CD4-positive, alpha-beta T cell treated with Interleukin-4 for 4 hours (primary cell): Measurements from ENCODE around the gene UCKL1.

Source experiments
- DNase-seq: peaks from one replicate; pipeline ENCODE4 v3.0.0-alpha.2; 2020

UCKL1 gene

GRCh38 chr20:63958964-63959698 lies 2.9 kb upstream of the UCKL1 start:
- DNase-seq, result no peak

- DNase-seq, result no peak
These were observed 2.3 kb upstream of the UCKL1 start for GRCh38 chr20:63958471-63958870.

- DNase-seq, result no peak
These were observed 1.6 kb upstream of the UCKL1 start for GRCh38 chr20:63957690-63958441.

GRCh38 chr20:63957004-63957689 lies 931 bp upstream of the UCKL1 start:
- DNase-seq, result peak; percentile 75

- DNase-seq, result no peak
These were observed 418 bp upstream of the UCKL1 start for GRCh38 chr20:63956664-63957003.

GRCh38 chr20:63955281-63955826 lies 862 bp downstream of the UCKL1 start:
- peak; percentile 37 for DNase-seq

GRCh38 chr20:63953764-63954429 lies 2.3 kb downstream of the UCKL1 start:
- DNase-seq, result no peak

GRCh38 chr20:63952769-63953168 lies 3.4 kb downstream of the UCKL1 start:
- DNase-seq, result no peak

- no peak for DNase-seq
These were observed 4.0 kb downstream of the UCKL1 start for GRCh38 chr20:63952210-63952535.

- DNase-seq, result no peak
These were observed 4.6 kb downstream of the UCKL1 start for GRCh38 chr20:63951398-63952209.

- no peak for DNase-seq
These were observed 5.4 kb downstream of the UCKL1 start for GRCh38 chr20:63950701-63951397.

- no peak for DNase-seq
These were observed 8.4 kb downstream of the UCKL1 start for GRCh38 chr20:63947638-63948456.

- no peak for DNase-seq
These were observed 9.1 kb downstream of the UCKL1 start for GRCh38 chr20:63946986-63947637.

GRCh38 chr20:63945921-63946920 lies 10.0 kb downstream of the UCKL1 start:
- no peak for DNase-seq

- DNase-seq, result no peak
These were observed 11.1 kb downstream of the UCKL1 start for GRCh38 chr20:63945031-63945658.

- DNase-seq, result no peak
These were observed 11.9 kb downstream of the UCKL1 start for GRCh38 chr20:63944078-63944941.

GRCh38 chr20:63943808-63944077 lies 12.5 kb downstream of the UCKL1 start:
- no peak for DNase-seq
